GM19372 (cell line): ENCODE results near the gene SLC7A11.

Experiments used
- ATAC-seq: cut with Tn5 transposase; IDR thresholded peaks from one replicate; pipeline ENCODE4 v1.9.1; 2021; ENCODE audit warnings: mild to moderate bottlenecking, low read depth, moderate library complexity; ENCODE audit not compliant: unreplicated experiment

SLC7A11 gene

DNA sequence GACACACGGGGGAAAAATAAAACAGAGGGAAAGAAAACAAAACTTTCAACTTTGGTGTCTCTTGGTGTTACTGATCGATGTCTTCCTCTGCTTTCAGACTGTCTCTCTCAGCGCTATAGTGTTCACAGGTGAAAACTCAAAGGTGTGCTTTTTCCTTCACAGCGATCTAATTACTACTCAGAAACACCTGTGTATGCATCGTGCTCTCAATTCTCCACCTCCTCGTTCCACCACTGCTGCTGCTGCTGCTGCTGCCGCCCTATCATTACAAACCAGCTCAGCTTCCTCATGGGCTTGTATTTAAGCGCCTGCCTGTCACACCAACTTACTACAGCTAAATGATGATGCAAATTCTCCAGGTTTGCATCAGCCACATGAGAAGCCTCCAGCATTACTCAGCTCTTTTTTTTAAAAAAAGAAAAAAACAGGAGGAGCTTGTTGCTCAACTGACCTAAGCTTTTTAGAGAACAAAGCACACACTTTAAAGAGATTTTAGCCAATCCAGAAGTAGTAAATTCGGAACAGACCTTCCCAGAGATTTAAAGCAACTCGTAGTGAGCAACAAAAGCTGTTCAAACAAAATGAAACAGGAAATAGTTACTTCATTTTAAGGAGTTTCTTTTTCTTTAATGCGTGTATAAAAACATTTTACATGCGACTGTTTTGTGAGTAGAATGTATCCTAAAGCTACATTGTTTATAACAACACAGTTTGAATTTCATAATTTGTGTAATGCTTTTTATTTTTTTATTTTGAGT lies at the start of gene SLC7A11:
TSS of gene SLC7A11 (minus strand) at position 274 of the 758 bp plus-strand sequence. CDS start 280 bp downstream, outside the sequence.
- ATAC-seq: peak; percentile 97

DNA sequence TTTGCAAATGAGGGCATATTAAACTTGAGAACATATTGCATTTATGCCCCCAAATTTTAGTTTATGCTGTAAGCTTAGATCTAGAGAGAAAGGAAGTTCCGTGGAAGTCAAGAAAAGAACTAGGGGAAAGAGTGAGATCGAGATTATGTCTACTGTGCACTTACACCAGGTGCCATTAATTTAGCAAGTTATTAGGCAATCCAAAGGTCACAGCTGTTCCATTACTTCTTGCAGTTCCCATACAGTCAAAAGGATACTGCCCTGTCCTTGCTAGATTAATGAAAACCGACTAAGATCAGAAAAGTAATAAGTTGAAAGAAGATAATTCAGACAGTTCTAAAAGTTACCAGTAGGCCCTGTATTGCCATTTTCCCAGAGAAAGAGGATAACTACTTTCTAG lies 49.3 kb upstream of the SLC7A11 start:
- ATAC-seq: no peak

DNA sequence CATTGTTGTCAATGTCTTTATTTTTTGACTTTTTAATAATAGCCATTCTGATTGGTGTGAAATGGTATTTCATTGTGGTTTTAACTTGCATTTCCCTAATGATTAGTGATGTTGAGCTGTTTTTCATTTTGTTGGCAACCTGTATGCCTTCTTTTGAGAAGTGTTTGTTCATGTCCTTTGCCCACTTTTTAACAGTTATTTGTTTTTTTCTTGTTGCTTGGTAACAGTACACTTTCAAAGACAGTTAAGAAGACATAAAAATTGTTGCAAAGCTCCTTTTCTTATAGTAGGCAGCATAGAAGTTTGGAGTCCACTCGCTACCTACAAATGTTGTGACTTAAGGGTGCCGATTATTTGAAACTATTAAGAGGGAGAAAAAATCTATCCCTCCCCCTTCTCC lies 48.7 kb upstream of the SLC7A11 start:
- no peak for ATAC-seq

DNA sequence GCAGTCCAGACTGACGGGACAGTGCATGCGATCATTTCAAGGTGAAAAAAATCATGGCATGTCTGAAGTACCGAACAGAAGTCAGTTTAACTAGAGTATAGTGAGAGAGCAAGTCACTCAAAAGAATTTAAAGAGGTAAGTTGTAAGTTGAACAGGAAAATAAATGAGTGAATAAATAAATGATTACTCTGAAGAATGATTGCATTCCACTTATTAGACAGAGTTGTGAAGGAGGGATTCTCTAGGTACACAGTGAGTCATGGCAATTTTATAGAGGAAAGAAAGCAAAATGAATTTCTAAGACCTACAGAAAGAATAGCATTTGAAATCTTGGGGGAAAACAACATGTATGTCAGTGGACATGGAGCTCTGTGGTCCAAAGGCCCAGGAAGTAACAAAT lies 37.1 kb upstream of the SLC7A11 start:
- no peak for ATAC-seq

DNA sequence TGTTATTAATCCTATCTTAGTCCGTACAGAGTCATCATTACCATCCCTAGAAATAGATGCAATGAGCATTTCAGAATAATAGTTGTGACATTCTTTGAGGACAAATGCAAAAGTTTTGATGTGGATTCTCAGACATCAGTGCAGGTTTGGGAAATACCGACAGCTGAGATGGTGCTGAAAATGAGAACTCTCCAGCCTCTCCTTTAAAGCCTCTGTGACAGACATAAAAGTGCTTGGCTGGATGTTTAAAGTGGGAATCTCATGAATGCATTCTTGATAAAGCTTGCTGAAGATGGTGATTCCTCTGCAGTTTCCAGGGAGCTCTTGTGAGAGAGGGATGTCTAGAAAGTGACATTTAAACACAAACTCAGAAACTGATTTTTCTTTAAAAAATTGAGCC lies 35.0 kb upstream of the SLC7A11 start:
- ATAC-seq: no peak

DNA sequence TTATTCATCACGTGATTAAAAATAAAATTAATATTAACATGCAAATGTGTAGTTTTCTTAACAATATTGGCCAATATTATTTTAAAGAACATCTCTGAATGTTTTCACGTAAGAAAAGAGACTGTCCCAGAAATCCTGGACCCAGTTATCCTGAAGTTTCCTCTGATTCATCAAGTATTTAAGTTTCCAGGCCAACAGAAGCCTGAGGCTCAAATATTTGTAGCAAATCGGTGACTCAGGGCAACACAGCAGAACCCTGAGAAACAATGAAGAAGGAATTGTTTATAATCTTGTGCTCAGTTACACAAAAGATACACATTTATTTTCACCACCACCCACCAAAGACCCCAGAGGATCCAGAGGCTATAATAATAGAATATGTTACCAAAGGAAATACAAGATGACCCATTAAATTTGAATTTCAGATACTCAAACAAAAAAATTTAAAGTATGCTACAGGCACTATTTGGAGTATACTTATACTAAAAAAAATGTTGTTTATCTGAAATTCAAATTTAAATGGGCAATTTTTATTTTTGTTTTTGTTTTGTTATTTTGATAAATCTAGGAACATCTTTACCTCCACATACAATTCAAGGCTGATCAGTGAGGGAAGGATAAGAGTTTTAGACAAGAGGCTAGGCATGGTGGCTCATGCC lies 33.9 kb upstream of the SLC7A11 start:
- no peak for ATAC-seq

DNA sequence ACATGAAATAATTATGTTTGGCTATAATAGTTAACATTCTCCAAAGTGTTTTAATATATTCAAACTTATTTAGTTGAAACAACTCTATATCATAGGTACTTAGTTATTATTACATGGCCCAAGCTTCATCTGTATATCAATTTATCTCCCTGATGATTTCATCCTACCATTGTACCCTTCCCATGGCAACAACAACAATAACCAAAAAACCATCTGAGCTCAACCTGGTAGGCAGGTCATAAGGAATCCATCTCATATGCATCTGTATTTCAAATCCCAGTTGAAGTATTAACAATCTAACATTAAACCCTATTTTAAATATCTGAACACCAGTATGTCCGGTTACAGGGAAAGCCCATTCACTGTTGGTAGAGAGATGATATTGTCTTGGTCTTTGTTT lies 33.1 kb upstream of the SLC7A11 start:
- ATAC-seq: no peak

DNA sequence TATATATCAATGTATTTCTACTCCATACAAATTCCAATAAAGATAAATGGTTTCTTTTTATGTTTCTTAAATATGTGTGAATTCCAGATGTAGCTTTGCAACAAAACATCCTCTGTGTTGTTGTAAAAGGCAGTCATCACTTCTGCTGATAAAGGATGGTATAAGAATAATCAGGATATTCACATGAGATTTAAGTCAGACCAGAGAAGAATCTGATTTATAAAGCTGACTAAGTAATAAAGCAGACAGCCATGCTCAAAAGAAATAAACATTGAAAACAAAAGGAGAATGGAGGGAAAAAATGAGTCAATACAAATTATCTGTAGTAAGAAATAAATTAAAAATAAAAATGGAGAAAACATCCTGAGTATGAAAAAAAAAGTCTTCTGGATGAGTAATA lies 27.0 kb upstream of the SLC7A11 start:
- ATAC-seq: no peak

DNA sequence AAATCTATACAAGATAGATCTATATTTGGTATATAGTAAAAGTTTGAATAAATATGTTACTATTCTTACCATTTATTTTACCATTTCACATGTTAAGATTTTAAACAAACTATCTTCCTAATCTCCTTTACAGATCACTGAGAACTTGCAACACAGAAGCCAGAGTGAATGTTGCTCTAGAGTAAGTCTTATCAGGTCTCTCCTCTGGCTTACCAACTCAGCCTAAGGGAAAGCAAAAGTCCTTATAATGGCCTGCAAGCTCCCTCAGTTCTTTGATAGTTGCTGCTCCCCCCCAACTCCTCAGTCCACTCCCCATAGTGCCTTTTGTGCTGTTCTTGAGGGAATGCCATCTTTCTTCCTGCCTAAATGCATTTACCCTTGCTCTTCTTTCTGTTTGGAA lies 25.7 kb upstream of the SLC7A11 start:
- ATAC-seq: no peak

DNA sequence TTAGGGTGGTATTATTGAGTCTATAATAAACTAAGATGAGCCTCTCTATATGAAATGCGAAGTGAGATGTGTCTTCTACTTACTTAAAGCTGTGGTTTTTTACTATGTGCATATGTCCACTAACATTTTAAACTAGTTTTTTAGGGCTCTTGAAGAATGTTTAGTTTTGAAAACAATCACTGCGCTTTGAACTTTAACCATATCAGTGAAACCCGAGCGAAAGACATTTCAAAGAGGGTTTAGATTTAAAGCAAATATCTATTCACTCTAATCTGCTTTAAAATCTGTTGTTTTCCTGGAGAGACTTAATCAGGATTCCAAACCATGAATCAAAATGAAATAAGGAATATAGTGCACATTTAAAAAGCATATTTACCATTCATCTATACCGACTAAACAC lies 24.8 kb upstream of the SLC7A11 start:
- no peak for ATAC-seq

DNA sequence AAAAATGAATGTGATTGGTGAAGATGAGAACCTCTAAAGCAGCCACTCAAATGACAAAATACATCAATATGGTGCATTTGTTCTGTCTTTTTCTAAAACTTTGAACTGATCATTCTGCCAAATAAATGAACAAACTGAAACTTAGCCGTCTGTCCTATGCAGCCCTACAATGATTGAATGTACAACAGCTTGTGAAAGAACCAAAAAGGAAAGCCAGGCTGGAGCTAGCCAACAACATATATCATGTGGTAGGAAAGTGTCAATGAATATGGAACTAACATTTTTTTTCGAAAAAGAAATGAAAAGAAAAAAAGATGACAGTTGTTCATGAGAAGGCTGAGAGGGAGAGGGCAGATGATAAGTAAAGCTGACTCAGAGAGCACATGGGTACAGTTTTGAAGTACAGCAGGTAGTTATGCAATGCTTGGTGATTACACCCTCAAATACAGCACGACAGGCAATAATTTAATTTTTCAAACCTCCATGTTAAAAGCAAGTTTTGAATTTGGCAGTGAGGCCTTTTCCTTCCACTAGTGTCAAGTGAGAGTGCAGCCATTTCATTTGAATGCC lies 21.2 kb upstream of the SLC7A11 start:
- ATAC-seq: no peak

DNA sequence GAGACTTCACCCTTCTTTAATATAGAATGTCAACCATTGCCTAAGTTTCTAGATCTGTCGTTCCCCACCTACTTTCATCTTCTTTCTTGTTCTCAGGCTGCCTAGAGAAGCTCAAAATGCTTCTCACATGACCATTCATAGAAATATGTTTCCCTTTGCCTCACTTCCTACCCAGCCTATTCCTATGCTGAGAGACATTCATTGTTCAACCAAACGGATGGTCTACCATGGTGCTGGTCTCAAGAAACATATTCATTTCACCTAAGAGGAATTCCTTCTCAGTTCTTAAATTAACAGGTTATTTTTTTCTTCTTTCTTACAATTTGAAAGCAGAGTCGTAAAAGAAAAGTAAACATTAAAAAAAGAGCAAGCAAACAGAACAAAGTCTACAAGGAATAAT lies 20.3 kb upstream of the SLC7A11 start:
- no peak for ATAC-seq

DNA sequence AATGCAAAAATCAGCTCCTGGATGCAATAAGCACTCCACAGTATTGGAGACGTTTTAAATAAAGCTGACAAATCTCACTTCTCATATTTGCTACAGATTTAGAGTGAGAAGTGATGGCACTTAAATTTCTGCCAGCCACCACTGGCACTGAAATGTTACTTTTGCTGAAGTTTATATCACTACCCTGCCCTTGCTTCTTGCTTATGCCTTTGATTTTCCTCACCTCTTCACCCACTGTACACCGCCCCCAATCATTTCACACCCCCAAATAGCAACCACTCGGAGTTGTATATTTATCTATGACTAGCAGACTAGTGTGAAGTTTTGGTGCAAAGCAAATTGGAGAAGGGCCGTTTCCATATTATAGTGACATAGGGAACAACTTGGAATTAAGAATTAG lies 19.9 kb upstream of the SLC7A11 start:
- ATAC-seq: no peak

DNA sequence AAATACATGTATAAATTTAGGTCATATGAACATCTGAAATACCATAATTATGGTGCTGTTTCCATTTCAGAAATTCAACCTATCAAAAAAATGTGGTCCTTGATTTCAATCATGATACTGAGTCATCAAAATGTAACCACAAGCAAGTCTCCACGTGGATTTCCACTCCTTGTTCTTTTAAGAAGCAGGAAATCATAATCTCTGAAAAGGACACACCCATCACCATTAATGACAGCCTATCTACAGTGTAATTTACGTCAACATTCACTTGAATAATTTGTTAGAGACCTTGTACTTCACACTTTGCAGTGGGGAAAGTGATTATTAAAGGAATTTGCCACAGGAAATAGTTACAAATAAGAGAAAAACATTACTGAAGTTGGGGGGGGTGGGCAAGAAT lies 17.7 kb upstream of the SLC7A11 start:
- no peak for ATAC-seq

DNA sequence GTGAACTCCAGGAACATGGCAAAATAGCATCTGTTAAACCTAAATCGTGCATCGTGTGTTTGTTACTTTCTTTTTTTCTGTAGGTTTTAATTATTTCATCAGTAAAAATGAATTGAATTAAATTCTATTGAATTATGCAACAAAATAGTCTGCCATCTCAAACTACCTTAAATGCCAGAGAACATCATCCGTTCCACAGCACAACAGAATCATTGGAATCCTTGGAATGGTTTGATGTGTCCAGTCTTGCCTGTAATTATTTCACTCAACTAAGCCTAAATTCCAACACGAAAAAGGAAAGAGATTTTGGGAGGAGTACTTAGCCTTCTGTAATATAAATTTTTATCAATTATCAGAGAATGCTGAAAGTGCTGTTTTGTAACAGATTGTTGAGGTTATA lies 17.1 kb upstream of the SLC7A11 start:
- no peak for ATAC-seq

DNA sequence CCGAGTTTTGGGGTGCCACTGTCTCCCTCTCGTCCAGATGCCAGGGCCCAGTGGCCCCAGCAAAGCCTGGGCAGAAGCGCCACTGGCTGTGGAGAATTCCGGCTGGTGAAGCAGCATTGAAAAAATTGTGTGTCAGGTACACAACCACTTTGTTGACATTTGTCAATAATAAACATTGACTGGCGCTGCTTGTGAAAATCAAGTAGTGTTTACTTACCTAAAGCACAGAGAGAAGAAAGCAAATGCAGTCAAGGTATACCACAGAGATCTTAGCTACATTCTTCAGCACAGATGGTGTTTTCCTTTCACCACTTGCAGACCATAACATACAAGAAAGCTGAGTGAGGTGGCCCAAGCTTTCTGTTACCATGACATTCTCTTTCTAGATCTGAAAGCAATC lies 14.5 kb upstream of the SLC7A11 start:
- no peak for ATAC-seq

DNA sequence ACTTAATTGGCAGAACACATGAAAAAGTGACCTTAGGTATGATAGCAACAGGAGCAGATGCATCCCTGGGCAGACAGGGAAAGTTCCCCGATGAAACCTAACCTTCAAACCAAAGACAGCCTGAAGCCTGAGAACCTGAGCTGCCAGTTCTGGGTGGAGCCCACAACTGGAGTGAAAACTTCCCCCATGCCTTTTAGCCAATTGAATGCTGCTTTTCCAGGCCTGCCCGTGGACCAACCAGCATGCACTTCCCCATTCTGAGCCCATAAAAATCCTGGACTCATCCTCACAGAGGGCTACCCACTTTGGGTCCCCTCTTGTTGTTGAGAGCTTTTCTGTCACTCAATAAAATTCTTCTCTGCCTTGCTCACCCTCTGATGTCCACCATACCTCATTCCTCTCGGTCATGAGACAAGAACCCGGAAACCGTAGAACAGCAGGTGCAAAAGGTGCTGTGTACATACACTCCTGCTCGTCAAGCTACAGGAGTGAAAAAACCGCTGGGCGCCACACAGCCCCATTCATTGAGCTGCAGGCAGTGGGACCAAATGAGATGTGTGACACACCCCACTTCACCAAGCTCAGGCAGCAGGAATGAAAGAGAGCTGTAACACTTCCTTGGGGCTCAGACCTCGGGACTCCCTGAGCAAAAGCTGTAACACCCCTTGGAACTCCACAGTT lies 13.9 kb upstream of the SLC7A11 start:
- ATAC-seq: no peak

DNA sequence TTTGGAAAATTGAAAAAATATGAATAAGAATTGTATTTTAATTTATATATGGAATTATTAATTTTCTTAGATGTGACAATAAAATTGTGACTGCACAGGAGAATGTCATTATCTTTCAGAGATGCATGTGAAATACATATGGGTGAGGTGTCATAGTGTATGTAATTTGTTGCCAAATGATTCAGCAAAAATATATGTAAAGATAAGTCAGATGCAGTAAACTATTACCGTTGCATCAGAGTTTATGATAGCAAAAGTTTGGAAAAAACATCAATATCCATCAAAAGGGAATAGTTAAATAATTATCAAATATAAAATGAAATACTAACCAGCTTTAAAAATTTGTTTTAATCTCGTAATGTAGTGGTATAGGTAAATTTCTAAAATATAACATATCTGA lies 10.4 kb upstream of the SLC7A11 start:
- no peak for ATAC-seq

DNA sequence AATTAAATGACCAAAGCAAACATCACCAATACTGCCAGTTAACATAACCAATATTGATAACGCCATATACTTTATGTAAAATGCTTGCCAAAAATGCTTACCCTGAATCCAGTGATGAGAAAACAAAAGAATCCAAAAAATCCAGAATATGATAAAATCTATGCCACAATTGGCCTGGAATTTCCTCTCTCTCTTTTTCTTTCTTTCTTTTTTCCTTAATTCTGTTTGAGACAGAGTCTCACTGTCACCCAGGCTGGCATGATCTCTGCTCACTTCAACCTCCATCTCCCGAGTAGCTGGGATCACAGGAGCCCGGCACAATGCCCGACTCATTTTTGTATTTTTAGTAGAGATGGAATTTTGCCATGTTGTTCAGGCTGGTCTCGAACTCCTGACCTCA lies 9.8 kb upstream of the SLC7A11 start:
- no peak for ATAC-seq

DNA sequence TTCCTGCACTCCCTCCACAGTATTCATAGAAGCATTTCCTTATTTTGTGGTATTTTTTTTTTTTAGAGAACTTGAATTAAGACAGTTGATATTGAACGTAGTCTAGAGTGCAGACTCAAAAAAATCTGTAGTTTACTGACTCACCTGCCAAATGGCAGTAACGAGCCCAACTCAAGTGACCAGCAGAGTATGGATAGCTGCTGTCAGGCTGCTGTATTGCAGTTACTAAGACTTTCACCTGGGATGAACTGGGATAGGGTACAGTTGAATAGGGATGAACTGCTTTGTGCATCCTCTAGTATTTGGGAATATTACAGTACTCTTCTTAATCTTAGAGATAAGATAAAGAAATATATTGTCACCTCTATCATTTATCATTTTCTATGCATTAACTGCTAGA lies 7.0 kb upstream of the SLC7A11 start:
- no peak for ATAC-seq

DNA sequence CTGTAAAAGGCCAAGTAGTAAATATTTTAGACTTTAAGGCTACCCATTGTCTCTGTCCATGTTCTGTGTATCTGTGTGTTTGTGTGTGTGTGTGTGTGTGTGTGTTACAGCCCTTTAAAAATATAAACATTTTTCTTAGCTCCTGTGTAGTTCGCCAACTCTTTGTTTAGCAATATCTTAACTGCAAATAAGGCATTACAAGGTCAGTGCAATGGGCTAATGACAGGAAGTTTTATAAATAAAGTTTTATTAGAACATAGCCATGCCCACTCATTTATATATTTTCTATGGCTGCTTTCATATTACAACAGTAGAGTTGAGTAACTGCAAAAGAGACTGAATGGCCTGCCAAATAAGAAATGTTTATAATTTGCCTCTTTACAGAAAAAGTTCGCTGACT lies 5.9 kb upstream of the SLC7A11 start:
- no peak for ATAC-seq
